GM18508 (cell line): ENCODE results near the gene ADGRA3.
"Not testable (repeated sequence)": the region's sequence is repeated elsewhere in the genome, so short reads cannot be mapped to it uniquely, and the experiment has no call there.

ENCODE experiments used
- ATAC-seq: cut with Tn5 transposase; IDR thresholded peaks from one replicate; pipeline ENCODE4 v1.9.1; 2021; ENCODE audit warnings: moderate number of reproducible peaks; ENCODE audit not compliant: insufficient read depth, unreplicated experiment

The ADGRA3 gene

GRCh38 chr4:22485737-22486136 is 30.1 kb downstream of the ADGRA3 start:
- ATAC-seq = no peak

- ATAC-seq = no peak
Observed at GRCh38 chr4:22483551-22483981, 32.3 kb downstream of the ADGRA3 start.

GRCh38 chr4:22482250-22483127 is 33.4 kb downstream of the ADGRA3 start:
- ATAC-seq = no peak

- no peak for ATAC-seq
Observed at GRCh38 chr4:22480675-22481327, 35.1 kb downstream of the ADGRA3 start.

GRCh38 chr4:22478426-22478825 is 37.4 kb downstream of the ADGRA3 start:
- ATAC-seq = no peak

GRCh38 chr4:22477813-22478182 is 38.1 kb downstream of the ADGRA3 start:
- ATAC-seq = no peak

GRCh38 chr4:22477136-22477812 is 38.6 kb downstream of the ADGRA3 start:
- no peak for ATAC-seq

GRCh38 chr4:22476011-22476410 is 39.9 kb downstream of the ADGRA3 start:
- no peak for ATAC-seq

GRCh38 chr4:22475311-22475646 is 40.6 kb downstream of the ADGRA3 start:
- ATAC-seq = not testable (repeated sequence)

GRCh38 chr4:22474636-22475310 is 41.1 kb downstream of the ADGRA3 start:
- ATAC-seq = no peak

- no peak for ATAC-seq
Observed at GRCh38 chr4:22473268-22473667, 42.6 kb downstream of the ADGRA3 start.

- ATAC-seq = no peak
Observed at GRCh38 chr4:22471999-22472461, 43.8 kb downstream of the ADGRA3 start.

GRCh38 chr4:22471419-22471818 is 44.4 kb downstream of the ADGRA3 start:
- no peak for ATAC-seq

GRCh38 chr4:22466581-22466980 is 49.3 kb downstream of the ADGRA3 start:
- no peak for ATAC-seq

GRCh38 chr4:22465996-22466395 is 49.9 kb downstream of the ADGRA3 start:
- ATAC-seq = no peak

GRCh38 chr4:22465349-22465748 is 50.5 kb downstream of the ADGRA3 start:
- no peak for ATAC-seq

- ATAC-seq = no peak
Observed at GRCh38 chr4:22463179-22463578, 52.7 kb downstream of the ADGRA3 start.

- no peak for ATAC-seq
Observed at GRCh38 chr4:22462688-22463087, 53.2 kb downstream of the ADGRA3 start.

GRCh38 chr4:22460266-22460665 is 55.6 kb downstream of the ADGRA3 start:
- no peak for ATAC-seq

GRCh38 chr4:22458098-22458497 is 57.8 kb downstream of the ADGRA3 start:
- ATAC-seq = no peak

- no peak for ATAC-seq
Observed at GRCh38 chr4:22457348-22457747, 58.5 kb downstream of the ADGRA3 start.
